ENCODE measurements around the gene FGFBP2.

The FGFBP2 gene

DNA sequence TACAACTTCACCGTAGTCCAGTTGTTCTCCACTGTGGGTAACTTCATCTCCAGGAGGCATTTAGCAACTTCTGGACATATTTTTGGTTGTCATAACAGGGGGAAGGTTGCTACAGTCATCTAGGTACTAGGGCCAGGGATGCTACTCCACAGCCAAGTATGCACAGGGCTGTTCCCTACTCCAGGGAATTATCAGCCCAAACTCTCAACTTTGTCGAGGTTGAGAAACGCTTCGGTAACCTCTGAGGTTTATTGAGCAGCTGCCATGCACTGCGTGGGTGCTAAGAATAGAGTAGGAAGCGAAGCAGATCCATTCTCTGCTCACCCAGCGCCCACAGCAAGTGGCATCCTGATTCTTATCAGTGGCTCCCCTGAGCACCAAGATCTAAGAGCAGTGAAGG, 32.7 kb downstream of the FGFBP2 start:
- no peak for TF ChIP-seq GATA3 (IDR thresholded peaks at IDR 0.05; ENCODE audit: low read depth, low read length)
- TF ChIP-seq GATA2 (IDR thresholded peaks at IDR 0.05; ENCODE audit: low read depth, low read length), result no peak

DNA sequence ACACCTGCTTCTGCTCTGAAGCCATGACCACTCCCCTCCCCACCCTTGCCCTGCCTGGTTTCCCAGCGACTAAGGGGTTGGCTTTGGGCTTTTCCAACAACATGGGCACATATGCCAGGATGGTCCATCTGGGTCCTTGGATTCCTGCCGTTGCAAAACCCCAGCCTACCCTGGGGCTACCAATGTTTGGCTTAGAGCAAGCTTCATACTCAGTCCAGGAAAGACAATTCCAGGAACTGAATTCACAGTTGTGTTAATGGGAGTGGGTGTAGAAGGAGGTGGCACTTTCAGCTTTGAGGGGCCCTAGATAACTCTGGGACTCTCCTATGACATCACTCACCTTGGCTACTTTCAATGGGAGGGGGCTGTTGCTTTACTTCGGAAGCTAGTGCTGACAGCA, 33.4 kb downstream of the FGFBP2 start:
- TF ChIP-seq GATA3 (IDR thresholded peaks at IDR 0.05; ENCODE audit: low read depth, low read length), result no peak
- TF ChIP-seq GATA2 (IDR thresholded peaks at IDR 0.05; ENCODE audit: low read depth, low read length), result no peak

DNA sequence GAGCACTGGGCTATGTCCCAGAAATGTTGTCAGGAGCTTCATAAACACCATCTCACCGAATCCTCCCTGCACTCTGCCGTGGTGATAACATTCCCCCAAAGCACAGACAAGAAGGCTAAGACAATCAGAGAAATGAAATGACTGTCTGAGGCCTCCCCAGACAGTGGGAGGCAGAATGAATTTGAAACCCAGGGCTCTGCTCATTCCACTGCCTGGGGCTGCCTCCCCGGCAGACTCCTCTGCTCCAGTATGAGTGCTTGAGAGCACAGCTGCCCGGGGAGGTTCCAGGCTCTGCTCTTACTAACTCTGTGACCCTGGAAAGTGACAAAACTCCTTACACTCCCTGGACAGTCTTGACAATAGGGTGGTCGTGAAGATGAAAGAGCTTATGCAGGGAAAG, 34.1 kb downstream of the FGFBP2 start:
- no peak for TF ChIP-seq GATA3 (IDR thresholded peaks at IDR 0.05; ENCODE audit: low read depth, low read length)
- no peak for TF ChIP-seq GATA2 (IDR thresholded peaks at IDR 0.05; ENCODE audit: low read depth, low read length)

DNA sequence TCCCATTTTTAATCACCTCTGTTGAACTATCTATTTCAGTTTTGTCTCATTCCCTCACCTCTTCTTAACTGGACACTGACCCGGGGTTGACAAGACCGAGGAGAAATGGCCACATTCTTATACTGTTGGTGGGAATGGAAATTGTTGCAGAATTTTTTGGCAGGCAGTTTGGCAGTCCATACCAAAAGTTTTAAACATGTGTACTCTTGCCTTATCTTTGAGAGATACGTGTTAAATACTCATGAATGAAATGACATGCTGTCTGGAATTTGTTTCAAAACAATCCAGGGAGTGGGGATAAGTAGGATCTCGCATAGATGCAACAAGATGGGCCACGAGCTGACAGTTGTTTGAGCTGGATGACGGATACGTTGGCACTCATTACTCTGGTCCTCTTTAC, 36.5 kb downstream of the FGFBP2 start:
- TF ChIP-seq GATA2 (IDR thresholded peaks at IDR 0.05; ENCODE audit: low read depth, low read length) (no peak), GATA3 (IDR thresholded peaks at IDR 0.05; ENCODE audit: low read depth, low read length) (no peak)

DNA sequence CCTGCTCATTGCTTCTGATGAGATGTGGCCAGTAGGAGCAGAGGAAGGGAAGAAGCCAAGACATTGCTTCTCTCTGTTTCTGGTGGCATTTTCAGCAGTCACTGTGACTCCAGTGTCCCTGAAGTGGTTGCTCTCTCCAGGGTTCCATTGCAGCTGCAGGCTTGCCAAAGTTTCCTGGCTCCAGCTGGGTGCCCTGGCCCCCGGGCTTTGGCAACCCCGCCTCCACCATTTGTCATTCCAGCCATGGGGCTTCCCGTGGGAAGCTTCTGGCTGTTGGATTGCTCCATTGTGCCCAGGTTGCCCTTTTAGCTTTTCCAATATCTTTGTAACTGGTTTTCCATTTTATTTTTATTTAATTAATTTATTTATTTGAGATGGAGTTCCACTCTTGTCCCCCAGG, 37.1 kb downstream of the FGFBP2 start:
- TF ChIP-seq GATA3 (IDR thresholded peaks at IDR 0.05; ENCODE audit: low read depth, low read length) (no peak), GATA2 (IDR thresholded peaks at IDR 0.05; ENCODE audit: low read depth, low read length) (no peak)

DNA sequence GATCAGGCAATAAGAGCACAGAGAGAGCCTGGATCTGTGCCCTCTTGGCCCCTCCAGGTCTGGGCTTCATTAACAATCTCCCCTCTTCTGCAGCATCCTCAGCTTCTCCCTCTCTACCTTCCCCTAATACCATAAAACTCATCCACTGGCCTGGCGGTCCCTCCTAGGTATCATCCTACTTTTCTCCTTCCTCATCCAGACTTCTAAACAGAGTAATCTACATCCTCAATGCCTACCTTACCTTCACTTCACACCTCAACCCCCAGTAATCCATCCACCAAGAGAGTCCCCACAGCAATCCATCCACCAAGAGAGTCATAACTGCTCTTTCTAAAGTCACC, 41.4 kb downstream of the FGFBP2 start:
- no peak for TF ChIP-seq GATA3 (IDR thresholded peaks at IDR 0.05; ENCODE audit: low read depth, low read length)
- no peak for TF ChIP-seq GATA2 (IDR thresholded peaks at IDR 0.05; ENCODE audit: low read depth, low read length)

DNA sequence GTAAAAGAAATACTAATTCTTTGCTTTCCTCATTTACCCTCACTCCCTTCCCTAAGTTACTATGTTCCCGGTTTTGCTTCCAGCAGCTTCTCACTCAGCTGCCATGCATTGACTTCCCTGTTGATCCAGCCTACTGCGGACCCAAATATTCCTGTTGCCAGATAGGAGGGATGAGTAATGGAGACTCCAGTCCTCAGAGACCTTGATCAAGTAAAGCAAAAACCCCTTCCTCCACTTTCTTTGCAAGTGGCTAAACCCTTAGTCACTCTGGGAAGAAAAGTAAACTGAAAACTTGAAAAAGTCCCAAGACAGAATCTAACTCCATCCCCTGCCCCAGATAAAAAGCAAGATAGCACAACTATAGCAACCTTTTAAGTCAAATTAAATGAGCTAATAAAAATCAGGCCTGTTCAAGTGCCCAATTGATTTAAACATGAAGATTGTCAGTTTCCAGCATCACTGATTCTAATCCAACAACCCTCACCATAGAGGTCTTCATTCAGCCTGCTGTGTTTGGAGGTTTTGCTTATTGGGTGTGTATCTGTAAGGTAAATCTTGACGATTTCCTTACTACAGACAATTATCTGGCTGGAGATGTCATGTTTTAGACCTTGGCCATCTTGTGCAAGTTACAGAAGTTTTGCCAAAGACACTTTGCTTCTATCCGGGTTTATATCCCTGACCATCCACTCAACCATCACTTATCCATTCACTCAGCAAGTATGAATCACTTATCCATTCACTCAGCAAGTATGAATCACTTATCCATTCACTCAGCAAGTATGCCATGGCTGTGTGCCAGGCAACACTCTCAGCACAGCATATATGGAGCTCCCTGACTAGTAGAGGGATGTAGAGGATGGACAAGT, 42.0 kb downstream of the FGFBP2 start:
- TF ChIP-seq GATA3 (IDR thresholded peaks at IDR 0.05; ENCODE audit: low read depth, low read length) (no peak), GATA2 (IDR thresholded peaks at IDR 0.05; ENCODE audit: low read depth, low read length) (no peak)

DNA sequence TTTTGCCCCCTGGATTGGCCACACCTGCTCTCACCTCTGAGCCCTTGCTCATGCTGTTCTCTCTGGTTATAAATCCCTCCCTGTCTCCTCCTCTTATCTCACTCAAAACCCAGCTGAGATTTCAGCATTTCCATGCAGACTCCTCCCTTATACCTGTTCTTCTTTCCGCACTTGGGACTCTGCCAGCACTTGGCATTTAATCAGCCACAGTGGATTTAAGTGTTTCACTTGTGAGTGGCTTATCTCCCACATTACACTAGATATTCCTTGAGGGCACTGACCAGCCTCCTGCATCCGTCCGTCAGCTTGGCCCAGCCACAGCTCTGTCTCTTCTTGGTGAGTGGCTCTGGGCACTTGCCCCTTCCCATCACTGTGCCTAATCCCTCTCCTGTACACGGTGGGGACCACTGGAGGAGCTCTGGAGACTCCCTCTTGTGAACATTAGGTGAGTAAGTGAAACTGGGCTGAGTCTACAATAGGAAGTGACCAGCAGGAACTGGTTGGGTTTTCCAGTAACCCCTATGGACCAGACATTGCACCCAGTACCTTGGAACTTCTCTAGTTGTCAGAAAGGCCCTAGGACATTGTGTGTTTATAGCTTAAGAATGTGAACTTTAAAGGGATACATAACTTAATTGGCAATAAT, 44.4 kb downstream of the FGFBP2 start:
- peak; percentile 35; the same call in 1 of the 2 replicates for TF ChIP-seq GATA2 (IDR thresholded peaks at IDR 0.05; ENCODE audit: low read depth, low read length)
- no peak for TF ChIP-seq GATA3 (IDR thresholded peaks at IDR 0.05; ENCODE audit: low read depth, low read length)

DNA sequence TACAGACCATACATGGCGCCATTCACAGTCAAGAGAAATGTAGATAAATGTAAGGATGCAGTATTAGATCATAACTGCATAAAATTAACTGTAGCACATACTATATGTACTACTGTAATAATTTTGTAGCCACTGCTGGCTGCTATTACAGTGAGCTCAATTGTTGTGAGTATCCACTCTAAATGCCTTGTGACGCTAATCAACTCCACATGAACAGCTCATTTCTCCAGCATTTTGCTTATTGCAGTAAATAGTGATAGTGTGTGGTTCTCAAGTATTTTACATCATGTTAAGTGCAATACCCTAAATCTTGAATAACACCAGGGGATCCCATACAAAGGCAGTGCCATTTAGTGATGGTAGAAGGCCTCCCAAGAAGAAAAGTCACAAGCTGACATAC, 45.7 kb downstream of the FGFBP2 start:
- TF ChIP-seq GATA2 (IDR thresholded peaks at IDR 0.05; ENCODE audit: low read depth, low read length), result no peak
- TF ChIP-seq GATA3 (IDR thresholded peaks at IDR 0.05; ENCODE audit: low read depth, low read length), result no peak

DNA sequence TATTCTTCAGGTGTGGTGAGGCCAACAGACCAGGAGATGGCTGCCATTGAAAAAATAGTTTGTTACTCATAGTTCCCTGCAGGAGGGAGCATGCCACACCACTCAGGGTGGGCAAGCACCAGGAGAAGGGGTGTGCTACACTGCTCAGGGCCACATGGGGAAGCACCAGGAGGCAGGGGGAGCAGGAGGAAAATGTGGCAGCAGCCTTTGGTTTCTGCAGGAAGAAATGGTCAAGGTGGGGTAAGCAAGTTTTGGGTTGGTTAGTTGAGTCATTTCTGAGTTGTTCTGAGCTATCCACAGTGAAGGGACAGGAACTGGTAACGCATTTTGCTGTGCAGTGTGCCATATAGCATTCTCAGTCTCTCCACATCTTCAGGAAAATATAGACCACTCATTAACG, 48.2 kb downstream of the FGFBP2 start:
- no peak for TF ChIP-seq GATA3 (IDR thresholded peaks at IDR 0.05; ENCODE audit: low read depth, low read length)
- TF ChIP-seq GATA2 (IDR thresholded peaks at IDR 0.05; ENCODE audit: low read depth, low read length), result no peak

DNA sequence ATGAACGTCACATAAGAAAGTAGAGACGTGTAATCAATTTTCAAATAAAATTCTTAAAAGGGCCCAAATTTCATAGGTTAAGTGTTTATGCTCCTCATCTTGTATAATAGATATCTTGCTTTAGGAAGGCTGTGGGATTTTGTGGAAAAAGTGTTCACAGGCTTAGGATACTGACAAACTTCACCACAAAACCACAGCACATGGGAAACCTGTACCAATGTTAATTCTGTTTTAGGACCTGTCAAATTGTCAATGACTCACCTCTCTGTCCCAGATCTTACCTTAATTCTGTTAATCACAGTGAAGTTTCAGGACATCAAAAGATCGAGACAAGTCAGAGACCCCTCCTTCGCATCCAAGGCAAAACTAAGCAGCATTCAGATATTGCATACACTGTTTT, 48.7 kb downstream of the FGFBP2 start:
- TF ChIP-seq GATA3 (IDR thresholded peaks at IDR 0.05; ENCODE audit: low read depth, low read length), result no peak
- TF ChIP-seq GATA2 (IDR thresholded peaks at IDR 0.05; ENCODE audit: low read depth, low read length), result no peak

DNA sequence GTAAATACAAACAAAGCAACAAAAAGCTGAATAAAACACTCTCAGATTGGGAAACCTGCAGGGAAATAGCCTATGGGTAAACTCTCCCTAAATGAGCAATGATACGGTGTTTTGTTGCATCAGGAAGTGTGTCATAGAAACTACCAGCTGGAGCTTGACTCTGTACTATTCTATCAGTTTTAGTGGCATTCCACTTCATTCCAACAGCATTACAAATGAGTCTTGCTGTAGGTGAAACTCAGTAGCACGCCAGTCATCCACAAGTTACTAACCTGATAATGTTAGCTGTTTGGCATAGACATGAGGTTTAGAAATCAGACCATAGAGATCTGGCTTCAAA, 49.4 kb downstream of the FGFBP2 start:
- TF ChIP-seq GATA2 (IDR thresholded peaks at IDR 0.05; ENCODE audit: low read depth, low read length) (no peak), GATA3 (IDR thresholded peaks at IDR 0.05; ENCODE audit: low read depth, low read length) (no peak)

DNA sequence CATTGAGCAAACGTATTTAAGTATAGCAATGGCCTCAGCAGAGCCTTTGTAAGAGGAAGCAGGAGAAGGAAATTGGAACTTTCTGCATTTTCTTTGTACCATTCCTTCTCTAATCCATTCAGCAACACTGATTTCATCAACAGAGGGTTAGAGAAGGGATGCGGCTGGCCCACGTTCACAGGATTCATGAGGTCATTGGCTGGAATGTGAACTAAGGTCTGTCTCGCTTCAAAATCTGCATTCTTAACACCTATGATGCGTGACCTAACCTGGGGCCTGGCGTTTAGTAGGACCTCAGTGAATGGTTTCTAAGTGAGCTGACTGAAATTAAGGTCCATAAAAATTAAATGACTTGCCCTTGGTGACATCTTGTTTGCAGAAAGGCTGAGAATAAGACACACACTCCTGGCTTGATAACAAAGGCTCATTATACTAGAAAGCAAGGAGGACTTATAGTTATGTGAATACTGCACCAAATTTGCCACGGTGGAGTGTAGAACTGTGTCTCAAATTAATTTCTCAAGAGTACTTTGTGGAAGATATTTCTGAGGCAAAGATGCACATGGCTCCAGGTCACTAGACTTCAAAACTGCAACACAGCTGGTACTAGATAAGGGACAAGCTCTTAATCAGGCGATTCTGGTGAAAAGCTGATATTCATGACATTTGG, 49.9 kb downstream of the FGFBP2 start:
- TF ChIP-seq GATA3 (IDR thresholded peaks at IDR 0.05; ENCODE audit: low read depth, low read length) (no peak), GATA2 (IDR thresholded peaks at IDR 0.05; ENCODE audit: low read depth, low read length) (no peak)

DNA sequence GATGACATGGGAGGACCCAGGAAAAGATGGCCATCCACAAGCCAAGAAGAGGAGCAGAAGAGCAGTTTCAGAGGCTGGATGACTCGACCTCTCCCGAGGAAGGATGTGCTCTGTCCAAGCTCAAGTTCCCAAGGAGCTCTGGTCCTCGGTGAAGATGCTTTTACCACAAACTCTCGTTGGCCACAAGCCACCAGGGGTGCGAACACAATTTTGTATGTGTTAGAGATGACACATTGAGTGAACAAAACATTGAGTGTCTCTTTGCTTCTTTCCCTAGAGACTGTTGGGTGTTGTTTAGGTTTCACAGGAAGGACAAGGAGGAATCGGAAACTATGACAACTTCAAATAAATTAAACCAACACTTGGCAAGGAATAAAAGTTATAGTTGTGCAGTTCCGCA, 50.7 kb downstream of the FGFBP2 start:
- no peak for TF ChIP-seq GATA2 (IDR thresholded peaks at IDR 0.05; ENCODE audit: low read depth, low read length)
- TF ChIP-seq GATA3 (IDR thresholded peaks at IDR 0.05; ENCODE audit: low read depth, low read length), result no peak
